ENCODE results near the gene CCDC171. TPM values are rescaled to one million over a fixed set of nuclear protein-coding genes. Genes with fewer than 3 reads are reported as not detected.

Gene CCDC171
- total RNA-seq, 4 donors from 2014 or later: 1.1 to 5.1 (median 3.6) TPM

DNA sequence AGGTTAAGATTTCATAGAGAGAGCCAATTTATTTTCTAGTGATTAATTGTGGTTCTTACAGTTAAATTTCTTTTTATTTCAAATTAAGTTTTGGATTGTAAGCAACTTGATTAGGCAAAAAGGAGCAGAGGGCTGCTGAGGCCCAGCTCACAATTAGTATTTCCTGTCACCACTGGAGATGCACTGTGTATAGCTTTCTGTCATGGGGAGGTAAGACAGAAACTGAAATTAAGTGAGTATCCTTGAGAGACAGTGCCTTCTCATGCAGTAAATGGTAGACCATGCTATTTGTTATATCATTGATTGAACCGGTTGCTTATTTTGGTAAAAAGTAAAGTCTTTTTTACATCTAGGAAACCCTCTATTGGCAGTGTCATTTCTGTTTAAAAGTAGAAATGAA, 190.7 kb downstream of the CCDC171 start:
- no peak for DNase-seq
- Histone ChIP-seq H3K36me3 (no peaks in the 10 kb centered on the region), H3K27ac (no peak overlapping the region), H3K27me3 (no peaks in the 10 kb centered on the region), H3K4me3 (no peak overlapping the region), H3K9me3 (no peaks in the 10 kb centered on the region), H3K4me1 (no peaks in the 10 kb centered on the region)
- 82 to 88% methylated on average over 1 of the region's 1 CpG for WGBS, 2 donors (ENCODE audit: low coverage in 1 of 2)
- TF ChIP-seq POLR2A (IDR thresholded peaks at IDR 0.05) (no peak), POLR2AphosphoS5 (IDR thresholded peaks at IDR 0.05) (no peak)
- in situ Hi-C loops (cut with MboI; ENCODE audit: low pct_ligation_motif_present in 1 of 4, low pct_unique_long_range_greater_than_20kb in 1 of 4, low sequenced_read_pairs in 3 of 4) (no loop called here), intact Hi-C loops (cut with DNase I; ENCODE audit: low total_unique reads) (no loop called here)

DNA sequence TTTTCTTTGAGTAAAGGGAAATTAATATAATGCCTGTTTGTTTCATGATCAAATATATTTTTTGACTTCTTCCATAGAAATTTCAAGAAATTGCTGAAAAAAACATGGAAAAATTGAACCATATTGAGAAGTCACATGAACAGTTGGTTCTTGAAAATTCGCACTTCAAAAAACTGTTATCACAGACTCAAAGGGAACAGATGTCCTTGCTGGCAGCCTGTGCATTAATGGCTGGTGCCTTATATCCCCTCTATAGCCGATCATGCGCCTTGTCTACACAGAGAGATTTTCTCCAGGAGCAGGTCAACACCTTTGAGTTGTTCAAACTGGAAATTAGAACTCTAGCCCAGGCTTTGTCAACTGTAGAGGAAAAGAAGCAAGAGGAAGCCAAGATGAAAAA, 191.4 kb downstream of the CCDC171 start:
- no peaks in the 10 kb centered on the region for H3K36me3 ChIP-seq
- H3K4me3 ChIP-seq: no peak overlapping the region
- no peak overlapping the region for H3K27ac ChIP-seq
- H3K4me1 ChIP-seq: no peaks in the 10 kb centered on the region
- H3K9me3 ChIP-seq: no peaks in the 10 kb centered on the region
- no peaks in the 10 kb centered on the region for H3K27me3 ChIP-seq
- no peak for TF ChIP-seq POLR2AphosphoS5 (IDR thresholded peaks at IDR 0.05)
- TF ChIP-seq, protein P1, sequence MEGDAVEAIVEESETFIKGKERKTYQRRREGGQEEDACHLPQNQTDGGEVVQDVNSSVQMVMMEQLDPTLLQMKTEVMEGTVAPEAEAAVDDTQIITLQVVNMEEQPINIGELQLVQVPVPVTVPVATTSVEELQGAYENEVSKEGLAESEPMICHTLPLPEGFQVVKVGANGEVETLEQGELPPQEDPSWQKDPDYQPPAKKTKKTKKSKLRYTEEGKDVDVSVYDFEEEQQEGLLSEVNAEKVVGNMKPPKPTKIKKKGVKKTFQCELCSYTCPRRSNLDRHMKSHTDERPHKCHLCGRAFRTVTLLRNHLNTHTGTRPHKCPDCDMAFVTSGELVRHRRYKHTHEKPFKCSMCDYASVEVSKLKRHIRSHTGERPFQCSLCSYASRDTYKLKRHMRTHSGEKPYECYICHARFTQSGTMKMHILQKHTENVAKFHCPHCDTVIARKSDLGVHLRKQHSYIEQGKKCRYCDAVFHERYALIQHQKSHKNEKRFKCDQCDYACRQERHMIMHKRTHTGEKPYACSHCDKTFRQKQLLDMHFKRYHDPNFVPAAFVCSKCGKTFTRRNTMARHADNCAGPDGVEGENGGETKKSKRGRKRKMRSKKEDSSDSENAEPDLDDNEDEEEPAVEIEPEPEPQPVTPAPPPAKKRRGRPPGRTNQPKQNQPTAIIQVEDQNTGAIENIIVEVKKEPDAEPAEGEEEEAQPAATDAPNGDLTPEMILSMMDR (IDR thresholded peaks at IDR 0.05): no peak
- TF ChIP-seq EP300 (IDR thresholded peaks at IDR 0.05; ENCODE audit: low read depth): no peak
- no peak for TF ChIP-seq POLR2A (IDR thresholded peaks at IDR 0.05)
- intact Hi-C loops (cut with DNase I; ENCODE audit: low total_unique reads): no loop called here
- WGBS, 2 donors (ENCODE audit: low coverage in 1 of 2): 83 to 93% methylated on average over 3 of the region's 3 CpGs
- in situ Hi-C loops (cut with MboI; ENCODE audit: low pct_ligation_motif_present in 1 of 4, low pct_unique_long_range_greater_than_20kb in 1 of 4, low sequenced_read_pairs in 3 of 4): no loop called here
- DNase-seq: no peak

DNA sequence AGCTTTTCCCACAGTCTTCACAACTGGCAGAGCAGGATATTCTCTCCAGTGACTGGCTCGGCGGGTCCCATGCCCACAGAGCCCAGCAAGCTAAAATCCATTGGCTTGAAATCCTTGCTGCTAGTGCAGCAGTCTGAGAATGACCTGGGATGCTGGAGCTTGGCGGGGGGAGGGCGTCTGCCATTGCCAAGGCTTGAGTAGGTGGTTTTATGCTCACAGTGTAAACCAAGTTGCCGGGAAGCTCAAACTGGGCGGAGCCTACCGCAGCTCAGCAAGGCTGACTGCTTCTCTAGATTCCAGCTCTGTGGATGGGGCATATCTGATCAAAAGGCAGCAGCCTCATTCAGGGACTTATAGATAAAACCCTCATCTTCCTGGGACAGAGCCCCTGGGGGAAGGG, 194.1 kb downstream of the CCDC171 start:
- H3K27ac ChIP-seq: no peak overlapping the region
- 96% methylated on average over 7 of the region's 7 CpGs; no CpG with 5 or more reads in 1 of the 2 donors for WGBS, 2 donors (ENCODE audit: low coverage in 1 of 2)
- no peak overlapping the region for H3K4me3 ChIP-seq
- intact Hi-C loops (cut with DNase I; ENCODE audit: low total_unique reads) (no loop called here), in situ Hi-C loops (cut with MboI; ENCODE audit: low pct_ligation_motif_present in 1 of 4, low pct_unique_long_range_greater_than_20kb in 1 of 4, low sequenced_read_pairs in 3 of 4) (no loop called here)
- H3K9me3 ChIP-seq: no peaks in the 10 kb centered on the region
- H3K36me3 ChIP-seq: no peaks in the 10 kb centered on the region
- no peak for TF ChIP-seq POLR2AphosphoS5 (IDR thresholded peaks at IDR 0.05)
- TF ChIP-seq POLR2A (IDR thresholded peaks at IDR 0.05): no peak
- no peak for TF ChIP-seq EP300 (IDR thresholded peaks at IDR 0.05; ENCODE audit: low read depth)
- TF ChIP-seq, protein P1 (IDR thresholded peaks at IDR 0.05): no peak
- no peaks in the 10 kb centered on the region for H3K27me3 ChIP-seq
- no peak for DNase-seq
- H3K4me1 ChIP-seq: no peaks in the 10 kb centered on the region

DNA sequence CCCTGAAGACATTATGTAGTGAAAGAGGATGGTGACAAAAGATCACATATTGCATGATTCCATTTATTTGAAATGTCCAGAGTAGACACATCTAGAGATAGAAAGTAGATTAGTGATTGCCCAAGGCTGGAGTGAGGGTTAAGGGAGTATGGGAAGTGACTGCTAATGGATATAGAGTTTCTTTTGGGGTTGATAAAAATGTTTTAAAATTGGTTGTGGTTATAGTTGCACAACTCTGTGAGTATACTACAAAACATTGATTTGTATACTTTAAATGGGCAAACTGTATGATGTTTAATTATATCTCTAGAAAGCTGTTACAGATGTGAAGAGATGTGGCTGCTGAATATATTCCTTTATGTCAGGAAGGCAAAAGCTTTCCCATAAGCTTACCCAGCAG, 202.8 kb downstream of the CCDC171 start:
- Histone ChIP-seq H3K27ac (no peak overlapping the region), H3K27me3 (no peaks in the 10 kb centered on the region), H3K4me1 (no peaks in the 10 kb centered on the region), H3K36me3 (no peaks in the 10 kb centered on the region), H3K4me3 (no peak overlapping the region), H3K9me3 (no peaks in the 10 kb centered on the region)
- DNase-seq: no peak
- TF ChIP-seq, protein P1 (IDR thresholded peaks at IDR 0.05): no peak
- in situ Hi-C loops (cut with MboI; ENCODE audit: low pct_ligation_motif_present in 1 of 4, low pct_unique_long_range_greater_than_20kb in 1 of 4, low sequenced_read_pairs in 3 of 4): no loop called here
- intact Hi-C loops (cut with DNase I; ENCODE audit: low total_unique reads): no loop called here

DNA sequence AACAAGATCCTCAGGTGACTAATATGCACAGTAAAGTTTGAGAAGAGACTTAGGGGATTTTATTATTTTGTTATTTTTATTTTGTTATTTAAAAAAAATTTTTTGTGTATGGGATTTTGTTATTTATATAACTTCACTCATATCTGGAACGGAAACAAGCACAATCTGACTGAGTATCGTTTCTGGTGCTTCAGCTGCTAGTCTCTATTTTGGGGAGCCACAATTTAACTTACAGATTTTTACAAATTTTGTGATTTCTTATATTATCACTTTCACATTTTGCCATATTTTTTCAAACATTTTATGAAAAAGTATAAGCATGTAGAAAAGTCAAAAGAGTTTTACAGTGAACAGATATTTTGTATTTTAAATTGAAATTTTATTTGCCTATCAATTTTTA, 208.7 kb downstream of the CCDC171 start:
- no peaks in the 10 kb centered on the region for H3K36me3 ChIP-seq
- H3K9me3 ChIP-seq: no peaks in the 10 kb centered on the region
- no peak for DNase-seq
- H3K4me1 ChIP-seq: no peaks in the 10 kb centered on the region
- 79 to 100% methylated on average over 2 of the region's 2 CpGs for WGBS, 2 donors (ENCODE audit: low coverage in 1 of 2)
- in situ Hi-C loops (cut with MboI; ENCODE audit: low pct_ligation_motif_present in 1 of 4, low pct_unique_long_range_greater_than_20kb in 1 of 4, low sequenced_read_pairs in 3 of 4): loop anchor here in 1 of 4 donors (10.0 kb wide), 1 partner anchor 63 kb away; no protein-coding TSS in a partner anchor
- H3K27ac ChIP-seq: no peak overlapping the region
- intact Hi-C loops (cut with DNase I; ENCODE audit: low total_unique reads): no loop called here
- H3K4me3 ChIP-seq: no peak overlapping the region
- TF ChIP-seq POLR2A (IDR thresholded peaks at IDR 0.05): no peak
- no peak for TF ChIP-seq POLR2AphosphoS5 (IDR thresholded peaks at IDR 0.05)
- no peak for TF ChIP-seq EP300 (IDR thresholded peaks at IDR 0.05; ENCODE audit: low read depth)
- TF ChIP-seq, protein P1 (IDR thresholded peaks at IDR 0.05): no peak
- no peaks in the 10 kb centered on the region for H3K27me3 ChIP-seq
